Calu3 (cell line): ENCODE measurements around the gene AGPAT3. TPM values are rescaled to one million over a fixed set of nuclear protein-coding genes. Genes with fewer than 3 reads are reported as not detected.

Experiments
- BruUV-seq: library from RNA; stranded (reverse); fragments of 400-500 nt; replicated peaks from 2 replicates; lab custom pipeline; 2021; lab: Mats Ljungman, UMichigan
- CTCF ChIA-PET: fragments of 300-600 bp; sonication (Branson Sonifier 250); formaldehyde crosslinking; loops from one replicate; lab custom pipeline; 2022; ENCODE audit warnings: antibody characterized with exemption; lab: Charles Lee
- DNase-seq: peaks from one replicate; pipeline ENCODE4 v3.0.0; 2022
- H3K27ac Mint-ChIP-seq: one replicate; pipeline ENCODE4 v1.8.0; 2022; ENCODE audit warnings: mixed read lengths; ENCODE audit not compliant: unreplicated experiment
- H3K27me3 Mint-ChIP-seq: one replicate; pipeline ENCODE4 v1.8.0; 2022; ENCODE audit warnings: mixed read lengths; ENCODE audit not compliant: unreplicated experiment
- H3K36me3 Mint-ChIP-seq: one replicate; pipeline ENCODE4 v1.8.0; 2022; ENCODE audit warnings: mild to moderate bottlenecking, moderate library complexity, mixed read lengths; ENCODE audit not compliant: insufficient read depth, unreplicated experiment
- H3K4me1 Mint-ChIP-seq: one replicate; pipeline ENCODE4 v1.8.0; 2022; ENCODE audit warnings: mild to moderate bottlenecking, low read depth, mixed read lengths; ENCODE audit not compliant: unreplicated experiment
- H3K4me3 Mint-ChIP-seq: one replicate; pipeline ENCODE4 v1.8.0; 2022; ENCODE audit warnings: mild to moderate bottlenecking, low read depth, moderate library complexity, mixed read lengths; ENCODE audit not compliant: unreplicated experiment
- H3K9me3 Mint-ChIP-seq: one replicate; pipeline ENCODE4 v1.8.0; 2022; ENCODE audit warnings: low read depth, mixed read lengths; ENCODE audit not compliant: unreplicated experiment
- CTCF ChIP-seq: fragments of 200-600 bp; IDR thresholded peaks from one replicate; pipeline ENCODE4 v1.8.0; 2022; ENCODE audit warnings: antibody characterized with exemption; ENCODE audit not compliant: unreplicated experiment
- intact Hi-C: fragments of 100-400 bp; cut with micrococcal nuclease; formaldehyde crosslinking; loops from one replicate; pipeline ENCODE4 v1.10.0; 2022; ENCODE audit not compliant: unreplicated experiment
- total RNA-seq: library from RNA; stranded (reverse); gene quantifications from 2 replicates; pipeline ENCODE4 v1.2.3, GENCODE V29; 2022

Gene AGPAT3
- total RNA-seq, 1 experiment from 2014 or later = 61.2 TPM

- BruUV-seq = no TSS peak
- Mint-ChIP-seq H3K4me1 (no peaks in the 10 kb centered on the region), H3K36me3 (peaks cover 8% of the 10 kb centered on the region), H3K27me3 (no peaks in the 10 kb centered on the region), H3K4me3 (no peak overlapping the region), H3K27ac (no peak overlapping the region), H3K9me3 (no peaks in the 10 kb centered on the region)
- TF ChIP-seq CTCF = no peak
- DNase-seq = no peak
- CTCF ChIA-PET = no interaction called here
- intact Hi-C loops = no loop called here
Measured at GRCh38 chr21:43986544-43987451, 121.8 kb downstream of the AGPAT3 start.

GRCh38 chr21:43987509-43987908 is 122.5 kb downstream of the AGPAT3 start:
- intact Hi-C loops = no loop called here
- no TSS peak for BruUV-seq
- no peak for DNase-seq
- Mint-ChIP-seq H3K36me3 (peaks cover 8% of the 10 kb centered on the region), H3K27ac (no peak overlapping the region), H3K27me3 (no peaks in the 10 kb centered on the region), H3K9me3 (no peaks in the 10 kb centered on the region), H3K4me1 (no peaks in the 10 kb centered on the region), H3K4me3 (no peak overlapping the region)
- no peak for TF ChIP-seq CTCF
- CTCF ChIA-PET = no interaction called here

DNA sequence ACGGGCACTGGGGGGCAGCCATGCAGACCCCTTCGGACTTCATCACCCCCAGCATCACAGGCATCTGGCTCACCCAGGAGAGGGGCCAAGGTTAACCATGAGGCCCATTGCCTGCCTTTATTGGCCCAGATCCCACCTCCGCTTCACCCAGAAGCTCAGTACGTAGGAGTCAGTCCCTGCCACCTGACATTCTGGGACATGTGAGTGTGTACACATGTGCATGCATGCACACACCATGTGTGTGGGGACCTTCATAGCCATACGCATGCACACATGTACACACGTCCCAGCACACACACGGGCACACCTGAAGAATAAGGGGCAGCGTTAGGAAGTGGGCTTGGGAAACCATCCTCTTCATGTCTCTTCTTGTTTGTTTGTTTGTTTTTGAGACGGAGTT is 123.0 kb downstream of the AGPAT3 start:
- no peaks in the 10 kb centered on the region for H3K9me3 Mint-ChIP-seq
- DNase-seq = no peak
- BruUV-seq = no TSS peak
- no peak overlapping the region for H3K4me3 Mint-ChIP-seq
- H3K36me3 Mint-ChIP-seq = peaks cover 6% of the 10 kb centered on the region
- CTCF ChIA-PET = no interaction called here
- H3K27me3 Mint-ChIP-seq = no peaks in the 10 kb centered on the region
- intact Hi-C loops = no loop called here
- TF ChIP-seq CTCF = no peak
- no peaks in the 10 kb centered on the region for H3K4me1 Mint-ChIP-seq
- no peak overlapping the region for H3K27ac Mint-ChIP-seq

GRCh38 chr21:43988506-43989230 is 123.6 kb downstream of the AGPAT3 start:
- Mint-ChIP-seq H3K36me3 (peaks cover 5% of the 10 kb centered on the region), H3K27me3 (no peaks in the 10 kb centered on the region), H3K9me3 (no peaks in the 10 kb centered on the region), H3K4me1 (no peaks in the 10 kb centered on the region), H3K27ac (no peak overlapping the region), H3K4me3 (no peak overlapping the region)
- no peak for DNase-seq
- CTCF ChIA-PET = no interaction called here
- intact Hi-C loops = no loop called here
- TF ChIP-seq CTCF = no peak
- no TSS peak for BruUV-seq
